Iris pigment epithelial cell (primary cell): ENCODE results near the gene LYPD3.
"Not testable (repeated sequence)": the region's sequence is repeated elsewhere in the genome, so short reads cannot be mapped to it uniquely, and the experiment has no call there.

Experiments
- DNase-seq: peaks from one replicate; pipeline ENCODE4 v3.0.0-alpha.2; 2011; ENCODE audit warnings: low read depth

Gene LYPD3

DNA sequence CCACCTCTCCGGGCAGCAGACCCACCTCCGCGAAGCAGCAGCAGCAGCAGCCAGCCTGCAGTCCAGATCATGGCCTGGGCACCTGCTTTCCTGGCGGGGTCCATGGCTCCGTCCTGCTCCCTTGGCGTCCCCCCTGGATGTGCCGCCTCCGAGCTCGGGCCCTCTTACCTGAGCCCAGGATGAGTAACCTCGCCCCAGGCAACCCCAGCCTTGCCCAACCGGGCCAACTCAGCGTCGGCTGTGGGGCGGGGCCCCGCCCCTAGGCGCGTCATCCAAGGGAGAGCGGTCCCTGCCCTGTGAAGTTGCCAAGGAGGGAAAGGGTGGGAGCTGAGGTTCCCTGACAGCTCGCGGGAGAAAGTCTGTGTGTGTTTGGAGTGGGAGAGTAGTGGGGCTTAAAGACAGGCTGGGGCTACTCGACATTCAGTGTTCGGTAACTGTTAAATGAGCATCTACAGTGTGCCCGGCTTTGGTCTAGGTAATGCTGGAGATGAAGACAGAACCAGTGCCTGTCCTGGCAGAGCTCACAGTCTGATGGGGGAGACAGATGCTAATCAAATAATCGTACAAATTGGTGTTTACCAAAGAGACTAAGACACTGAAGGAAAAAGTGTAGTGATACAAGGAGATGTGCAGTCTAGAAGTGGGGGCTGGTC is at the start of gene LYPD3:
Gene LYPD3 (minus strand): TSS at position 141 of the 653 bp plus-strand sequence. CDS start 37 bp downstream, at position 104.
- no peak for DNase-seq

DNA sequence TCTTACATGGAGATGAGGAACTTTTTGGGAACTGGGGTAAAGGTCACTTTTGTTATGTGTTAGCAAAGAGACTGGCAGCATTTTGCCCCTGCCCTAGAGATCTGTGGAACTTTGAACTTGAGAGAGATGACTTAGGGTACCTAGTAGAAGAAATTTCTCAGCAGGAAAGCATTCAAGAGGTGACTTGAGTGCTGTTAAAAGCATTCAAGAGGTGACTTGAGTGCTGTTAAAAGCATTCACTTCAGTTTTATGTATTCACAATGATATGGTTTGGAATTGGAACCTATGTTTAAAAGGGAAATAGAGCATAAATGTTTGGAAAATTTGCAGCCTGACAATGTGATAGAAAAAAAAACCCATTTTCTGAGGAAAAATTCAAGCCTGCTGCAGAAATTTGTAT is 47.0 kb upstream of the LYPD3 start:
- not testable (repeated sequence) for DNase-seq

DNA sequence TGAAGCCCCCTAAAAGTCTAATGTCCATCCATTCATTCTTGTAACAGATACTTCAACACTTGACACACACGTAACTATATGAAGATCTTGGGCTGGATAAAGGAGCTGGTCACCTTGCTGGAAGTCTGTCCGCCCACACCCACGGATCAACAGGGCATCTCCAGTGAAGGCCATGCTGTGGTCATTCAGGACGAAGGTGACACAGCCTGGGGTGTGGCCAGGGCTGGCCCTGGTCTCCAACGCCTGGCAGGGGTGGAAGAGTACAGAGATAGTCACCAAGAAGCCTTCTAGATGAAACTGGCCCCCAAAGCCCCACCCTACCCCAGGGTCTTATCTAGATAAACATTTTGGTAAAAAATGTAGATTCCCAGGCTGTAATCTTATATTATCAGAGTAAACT is 45.9 kb upstream of the LYPD3 start:
- no peak for DNase-seq

- DNase-seq = no peak
Measured at GRCh38 chr19:43510713-43511112, 45.3 kb upstream of the LYPD3 start.

DNA sequence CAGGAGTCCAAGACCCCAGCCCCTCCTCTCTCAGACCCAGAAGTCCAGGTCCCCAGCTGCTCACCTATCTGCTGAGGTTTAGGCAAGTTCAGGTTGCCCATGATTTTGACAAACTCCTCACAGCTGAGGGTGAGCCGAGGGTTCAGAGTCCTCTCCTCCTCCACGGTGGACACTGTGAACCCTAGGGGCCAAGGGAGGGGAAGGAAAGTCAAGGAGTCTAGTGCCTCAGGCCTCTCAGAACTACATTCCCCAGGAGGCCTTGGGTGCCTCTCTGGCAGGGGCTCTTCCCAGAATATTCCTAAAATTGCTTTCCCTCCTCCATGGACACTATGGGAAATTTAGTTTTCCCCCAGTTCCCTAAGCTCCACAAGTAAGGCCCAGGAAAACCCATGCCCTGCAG is 42.5 kb upstream of the LYPD3 start:
- DNase-seq = no peak

GRCh38 chr19:43506629-43507028 is 41.2 kb upstream of the LYPD3 start:
- no peak for DNase-seq

GRCh38 chr19:43505941-43506340 is 40.5 kb upstream of the LYPD3 start:
- DNase-seq = no peak

DNA sequence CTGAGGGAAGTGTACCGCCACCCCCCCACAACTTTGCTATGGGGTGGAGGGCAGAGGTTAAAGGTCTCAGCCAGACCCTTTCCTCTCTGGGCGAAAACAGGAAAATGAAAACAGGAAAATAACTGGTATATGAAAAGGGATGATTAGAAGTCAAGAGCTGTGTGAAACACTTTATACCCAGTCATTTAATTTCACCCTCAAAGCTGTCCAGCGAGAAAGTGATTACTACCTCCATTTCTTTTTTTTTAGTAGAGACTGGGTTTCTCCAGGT is 39.7 kb upstream of the LYPD3 start:
- DNase-seq = no peak

DNA sequence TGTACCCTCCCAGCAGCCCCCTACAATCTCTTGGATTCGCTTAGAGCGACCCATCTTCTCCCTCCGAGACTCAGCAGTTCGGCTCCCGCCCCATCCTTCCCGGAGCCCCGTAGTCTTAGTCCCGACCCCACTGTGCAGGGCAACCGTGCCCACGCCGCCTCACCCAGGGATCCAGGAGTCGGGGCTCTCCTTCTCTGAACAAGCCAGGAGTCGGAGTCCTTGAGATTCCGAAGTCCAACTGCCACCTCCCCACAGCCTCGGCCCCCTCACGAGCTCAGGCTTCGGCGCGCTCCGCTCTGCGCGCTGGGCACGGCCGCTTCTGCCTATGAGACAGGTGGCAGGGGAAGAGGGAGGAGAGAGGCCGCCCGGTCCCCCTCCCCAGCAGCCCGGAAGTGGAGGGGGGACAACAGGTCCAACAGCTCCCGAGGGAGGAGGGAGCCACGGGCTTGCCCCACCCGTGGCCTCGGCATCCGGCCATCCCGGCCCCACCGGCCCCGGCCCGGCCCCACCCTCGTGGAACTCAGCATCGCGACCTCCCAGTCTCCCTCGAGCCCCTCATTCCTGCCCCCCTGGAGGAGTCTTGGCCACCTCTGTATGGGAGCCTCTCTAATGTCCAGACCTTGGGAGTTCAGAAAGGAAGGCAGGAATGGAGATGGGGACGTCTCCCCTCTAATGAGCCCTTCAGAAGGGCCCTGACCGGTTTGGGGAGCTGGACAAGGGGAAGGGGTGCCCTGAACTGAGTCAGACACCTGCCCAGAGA is 39.2 kb upstream of the LYPD3 start, which contains the start of gene PHLDB3:
Gene PHLDB3 (minus strand): TSS at position 321 of the 760 bp plus-strand sequence. CDS start 628 bp downstream, outside the sequence.
- peak; percentile 27 for DNase-seq

- DNase-seq = peak; percentile 90
Measured at GRCh38 chr19:43503501-43504425, 38.4 kb upstream of the LYPD3 start.

DNA sequence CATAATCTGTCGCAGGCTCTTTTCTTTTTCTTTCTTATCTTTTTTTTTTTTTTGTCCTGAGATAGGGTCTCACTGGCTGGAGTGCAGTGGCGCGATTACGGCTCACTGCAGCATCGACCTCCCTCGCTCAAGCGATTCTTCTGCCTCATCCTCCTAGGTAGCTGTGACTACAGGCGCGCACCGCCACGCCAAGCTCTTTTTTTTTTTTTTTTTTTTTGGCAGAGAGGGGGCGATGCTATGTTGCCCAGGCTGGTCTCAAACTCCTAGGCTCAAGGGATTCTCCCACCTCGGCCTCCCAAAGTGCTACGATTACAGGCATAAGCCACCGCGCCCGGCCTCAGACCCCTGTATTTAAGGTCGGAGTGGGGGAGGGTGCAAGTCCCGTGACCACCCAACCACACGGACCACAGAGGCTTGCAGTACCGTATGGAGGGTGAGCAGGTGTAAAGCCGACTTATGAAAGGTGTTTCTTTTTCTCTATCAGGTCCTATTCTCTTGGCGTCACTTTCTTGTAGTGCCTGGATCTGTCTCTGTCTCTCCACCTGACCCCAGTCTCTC is 37.1 kb upstream of the LYPD3 start:
- no peak for DNase-seq

GRCh38 chr19:43501661-43502418 is 36.4 kb upstream of the LYPD3 start:
- no peak for DNase-seq

- DNase-seq = no peak
Measured at GRCh38 chr19:43499042-43499441, 33.6 kb upstream of the LYPD3 start.

- no peak for DNase-seq
Measured at GRCh38 chr19:43498233-43498842, 32.9 kb upstream of the LYPD3 start.

- no peak for DNase-seq
Measured at GRCh38 chr19:43496960-43497359, 31.6 kb upstream of the LYPD3 start.

DNA sequence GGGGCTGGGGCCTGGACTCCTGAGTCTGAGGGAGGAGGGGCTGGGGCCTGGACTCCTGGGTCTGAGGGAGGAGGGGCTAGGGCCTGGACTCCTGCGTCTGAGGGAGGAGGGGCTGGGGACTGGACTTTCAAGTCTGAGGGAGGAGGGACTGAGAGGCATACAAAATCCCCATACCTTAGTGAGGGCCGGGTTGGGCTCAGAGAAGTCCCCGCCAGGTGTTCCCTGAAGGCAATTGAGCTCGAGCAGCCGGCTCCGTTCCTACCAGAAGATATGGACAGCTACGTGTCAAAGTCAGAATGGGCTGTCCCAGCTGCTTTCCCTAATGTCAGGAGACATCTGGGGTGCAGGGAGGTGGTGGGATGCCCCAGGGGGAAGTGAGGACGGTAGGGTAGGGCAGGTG is 29.7 kb upstream of the LYPD3 start:
- DNase-seq = no peak

DNA sequence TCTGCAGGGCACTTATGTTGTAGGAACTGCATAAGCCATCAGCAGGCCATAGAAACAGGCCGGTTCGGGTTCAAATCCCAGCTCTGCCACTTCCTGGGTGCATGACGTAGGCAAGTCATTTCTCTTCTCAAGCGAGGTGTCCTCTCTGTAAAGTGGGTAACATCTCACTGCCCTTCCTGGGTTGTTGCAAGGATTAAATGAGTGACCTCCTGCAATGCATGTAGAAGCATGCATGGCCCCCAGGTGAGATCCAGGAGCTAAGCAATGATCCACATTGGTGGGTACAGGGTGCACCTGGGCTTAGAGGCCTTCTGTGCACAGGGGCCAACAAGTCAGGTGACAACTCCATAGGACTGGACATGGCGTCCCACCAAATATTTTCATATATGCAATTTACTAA is 25.4 kb upstream of the LYPD3 start:
- no peak for DNase-seq

DNA sequence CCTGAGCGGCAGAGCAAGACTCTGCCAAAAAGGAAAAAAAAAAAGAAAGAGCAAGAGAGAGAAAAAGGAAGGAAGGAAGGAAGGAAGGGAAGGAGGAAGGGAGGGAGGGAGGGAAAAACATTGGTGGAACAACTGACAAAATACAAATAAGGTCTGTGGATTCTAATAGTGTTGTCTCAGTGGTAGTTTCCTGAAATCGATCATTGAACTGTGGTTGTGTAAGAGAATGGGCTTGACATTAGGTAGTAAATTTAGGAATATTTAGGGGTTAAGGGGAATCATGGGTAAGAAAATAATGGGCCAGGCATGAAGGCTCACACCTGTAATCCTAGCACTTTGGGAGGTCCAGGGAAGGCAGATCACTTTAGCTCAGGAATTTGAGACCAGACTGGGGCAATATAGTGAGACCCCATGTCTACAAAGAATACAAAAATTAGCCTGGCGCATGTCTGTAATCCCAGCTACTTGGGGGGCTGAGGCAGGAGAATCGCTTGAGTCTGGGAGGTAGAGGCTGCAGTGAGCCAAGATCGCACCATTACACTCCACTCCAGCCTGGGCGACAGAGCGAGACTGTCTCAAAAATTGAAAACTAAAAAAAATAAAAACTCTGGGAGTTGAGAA is 24.7 kb upstream of the LYPD3 start:
- no peak for DNase-seq

- no peak for DNase-seq
Measured at GRCh38 chr19:43489310-43489709, 23.9 kb upstream of the LYPD3 start.

GRCh38 chr19:43488179-43488578 is 22.8 kb upstream of the LYPD3 start:
- no peak for DNase-seq

- DNase-seq = no peak
Measured at GRCh38 chr19:43486412-43486811, 21.0 kb upstream of the LYPD3 start.
